NCI-H82 treated with DMSO at 0.1 percent for 48 hours (cell line): ENCODE data around the gene OLA1.
A peak's percentile ranks its signal among the peaks of the same experiment; 100 is the strongest.

Experiments used
- DNase-seq: peaks from one replicate; lab custom pipeline; 2025; ENCODE audit not compliant: unreplicated experiment; lab: John Stamatoyannopoulos, UW

OLA1 gene

GRCh38 chr2:174122185-174122584, 126.1 kb downstream of the OLA1 start:
- DNase-seq = no peak

- no peak for DNase-seq
Observed at GRCh38 chr2:174121612-174122011, 126.7 kb downstream of the OLA1 start.

GRCh38 chr2:174121175-174121574, 127.2 kb downstream of the OLA1 start:
- no peak for DNase-seq

GRCh38 chr2:174120346-174120745, 128.0 kb downstream of the OLA1 start:
- DNase-seq = no peak

- peak; percentile 29 for DNase-seq
Observed at GRCh38 chr2:174117951-174118930, 130.1 kb downstream of the OLA1 start.

GRCh38 chr2:174112073-174112472, 136.3 kb downstream of the OLA1 start:
- DNase-seq = no peak

GRCh38 chr2:174108579-174108978, 139.8 kb downstream of the OLA1 start:
- DNase-seq = no peak

- DNase-seq = no peak
Observed at GRCh38 chr2:174106736-174107135, 141.6 kb downstream of the OLA1 start.

- DNase-seq = no peak
Observed at GRCh38 chr2:174094542-174094941, 153.8 kb downstream of the OLA1 start.

GRCh38 chr2:174090476-174090875, 157.9 kb downstream of the OLA1 start:
- DNase-seq = no peak

GRCh38 chr2:174088706-174089460, 159.4 kb downstream of the OLA1 start:
- no peak for DNase-seq

- no peak for DNase-seq
Observed at GRCh38 chr2:174086708-174087107, 161.6 kb downstream of the OLA1 start.

GRCh38 chr2:174085781-174086180, 162.6 kb downstream of the OLA1 start:
- DNase-seq = no peak

- DNase-seq = no peak
Observed at GRCh38 chr2:174083843-174084458, 164.4 kb downstream of the OLA1 start.

- no peak for DNase-seq
Observed at GRCh38 chr2:174080672-174081121, 167.6 kb downstream of the OLA1 start.

- no peak for DNase-seq
Observed at GRCh38 chr2:174078275-174078674, 170.1 kb downstream of the OLA1 start.

GRCh38 chr2:174076975-174077374, 171.4 kb downstream of the OLA1 start:
- no peak for DNase-seq

- no peak for DNase-seq
Observed at GRCh38 chr2:174076040-174076439, 172.3 kb downstream of the OLA1 start.

- no peak for DNase-seq
Observed at GRCh38 chr2:174074831-174075230, 173.5 kb downstream of the OLA1 start.

- DNase-seq = no peak
Observed at GRCh38 chr2:174072857-174073256, 175.5 kb downstream of the OLA1 start.

GRCh38 chr2:174072069-174072468, 176.3 kb downstream of the OLA1 start:
- no peak for DNase-seq
